Activated naive CD4-positive, alpha-beta T cell treated with anti-CD3 and anti-CD28 coated beads, Interleukin-2, amount 50 U/mL, for 16 hours (primary cell): ENCODE measurements around the gene COG7.
"Not testable (repeated sequence)": the region's sequence is repeated elsewhere in the genome, so short reads cannot be mapped to it uniquely, and the experiment has no call there.

Experiments
- DNase-seq: peaks from one replicate; pipeline ENCODE4 v3.0.0-alpha.2; 2020

The COG7 gene

DNA sequence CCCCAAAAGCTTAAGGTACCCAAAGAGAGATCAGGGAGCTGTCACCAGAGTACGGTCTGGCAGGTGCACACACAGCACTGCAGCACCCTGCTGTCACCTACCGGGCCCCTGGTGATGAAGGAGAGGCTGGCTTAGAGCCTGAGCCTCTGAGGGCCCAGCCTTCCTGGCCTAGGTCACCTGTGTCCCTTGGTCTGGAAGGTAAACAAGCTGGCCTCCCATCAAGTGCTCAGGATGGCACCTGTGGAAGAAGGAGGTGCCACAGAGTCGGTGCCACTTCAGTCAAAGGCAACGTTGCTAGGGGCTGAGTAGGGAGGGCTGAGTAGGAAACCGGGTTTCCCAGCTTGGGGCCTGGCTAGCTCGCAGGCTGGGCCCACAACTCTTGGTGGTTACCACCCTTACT is 70.7 kb downstream of the COG7 start:
- DNase-seq: no peak

DNA sequence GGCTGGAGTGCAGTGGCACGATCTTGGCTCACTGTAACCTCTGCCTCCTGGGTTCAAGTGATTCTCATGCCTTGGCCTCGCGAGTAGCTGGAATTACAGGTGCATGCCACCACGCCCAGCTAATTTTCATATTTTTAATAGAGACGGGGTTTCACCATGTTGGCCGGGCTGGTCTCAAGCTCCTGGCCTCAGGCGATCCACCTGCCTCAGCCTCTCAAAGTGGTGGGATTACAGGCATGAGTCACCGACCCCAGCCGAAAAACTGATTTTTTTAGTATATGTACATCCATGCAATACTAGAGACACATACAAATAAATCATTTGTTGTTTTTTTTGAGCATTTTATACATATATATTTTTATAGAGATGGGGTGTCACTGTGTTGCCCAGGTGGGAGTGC is 71.3 kb downstream of the COG7 start:
- not testable (repeated sequence) for DNase-seq

DNA sequence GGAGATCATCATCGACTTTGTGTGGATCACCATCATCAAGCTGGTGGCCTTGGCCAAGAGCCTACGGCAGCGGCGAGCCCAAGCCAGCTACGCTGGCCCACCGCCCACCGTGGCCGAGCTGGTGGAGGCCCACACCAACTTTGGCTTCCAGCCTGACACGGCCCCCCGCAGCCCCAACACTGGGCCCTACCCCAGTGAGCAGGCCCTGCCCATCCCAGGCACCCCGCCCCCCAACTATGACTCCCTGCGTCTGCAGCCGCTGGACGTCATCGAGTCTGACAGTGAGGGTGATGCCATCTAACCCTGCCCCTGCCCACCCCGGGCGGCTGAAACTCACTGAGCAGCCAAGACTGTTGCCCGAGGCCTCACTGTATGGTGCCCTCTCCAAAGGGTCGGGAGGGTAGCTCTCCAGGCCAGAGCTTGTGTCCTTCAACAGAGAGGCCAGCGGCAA is 72.5 kb downstream of the COG7 start:
- DNase-seq: no peak

- DNase-seq: no peak
These were observed 73.3 kb downstream of the COG7 start for GRCh38 chr16:23379707-23380106.

GRCh38 chr16:23378921-23379320 is 74.1 kb downstream of the COG7 start:
- no peak for DNase-seq

DNA sequence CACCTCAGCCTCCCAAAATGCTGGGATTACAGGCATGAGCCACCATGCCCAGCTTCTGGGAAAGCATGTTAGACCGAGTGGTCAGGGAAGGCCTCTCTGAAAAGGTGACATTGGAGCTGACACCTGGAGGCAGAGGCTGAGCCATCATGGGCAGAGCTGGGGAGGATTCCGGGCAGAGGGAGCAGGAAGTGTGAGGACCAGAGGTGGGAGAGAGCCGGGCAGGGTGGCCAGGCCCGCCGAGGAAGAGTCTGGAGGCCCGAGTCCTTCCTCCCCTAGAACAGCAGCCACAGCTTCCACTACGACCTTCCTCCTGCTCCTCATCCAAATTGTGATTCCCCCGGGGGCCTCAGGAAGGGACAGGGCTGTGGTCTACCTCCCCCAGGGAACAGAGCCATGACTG is 74.7 kb downstream of the COG7 start:
- DNase-seq: no peak

GRCh38 chr16:23377071-23377931 is 75.7 kb downstream of the COG7 start:
- no peak for DNase-seq

DNA sequence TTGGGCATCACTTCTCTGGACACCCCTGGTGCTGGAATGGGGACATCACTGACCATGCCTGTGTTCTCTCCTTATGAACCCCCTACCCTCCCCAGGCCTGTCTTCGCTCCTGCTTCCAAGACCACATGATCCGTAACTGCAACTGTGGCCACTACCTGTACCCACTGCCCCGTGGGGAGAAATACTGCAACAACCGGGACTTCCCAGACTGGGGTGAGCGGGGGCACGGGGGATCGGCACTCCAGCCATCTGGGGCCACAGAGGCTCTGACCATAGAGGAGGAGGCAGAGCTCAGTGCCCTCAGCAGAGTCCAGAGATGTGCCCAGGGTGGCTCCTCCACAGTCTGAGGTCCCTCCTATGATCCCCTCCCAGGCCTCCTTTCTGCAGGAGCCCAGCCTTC is 77.3 kb downstream of the COG7 start:
- no peak for DNase-seq

DNA sequence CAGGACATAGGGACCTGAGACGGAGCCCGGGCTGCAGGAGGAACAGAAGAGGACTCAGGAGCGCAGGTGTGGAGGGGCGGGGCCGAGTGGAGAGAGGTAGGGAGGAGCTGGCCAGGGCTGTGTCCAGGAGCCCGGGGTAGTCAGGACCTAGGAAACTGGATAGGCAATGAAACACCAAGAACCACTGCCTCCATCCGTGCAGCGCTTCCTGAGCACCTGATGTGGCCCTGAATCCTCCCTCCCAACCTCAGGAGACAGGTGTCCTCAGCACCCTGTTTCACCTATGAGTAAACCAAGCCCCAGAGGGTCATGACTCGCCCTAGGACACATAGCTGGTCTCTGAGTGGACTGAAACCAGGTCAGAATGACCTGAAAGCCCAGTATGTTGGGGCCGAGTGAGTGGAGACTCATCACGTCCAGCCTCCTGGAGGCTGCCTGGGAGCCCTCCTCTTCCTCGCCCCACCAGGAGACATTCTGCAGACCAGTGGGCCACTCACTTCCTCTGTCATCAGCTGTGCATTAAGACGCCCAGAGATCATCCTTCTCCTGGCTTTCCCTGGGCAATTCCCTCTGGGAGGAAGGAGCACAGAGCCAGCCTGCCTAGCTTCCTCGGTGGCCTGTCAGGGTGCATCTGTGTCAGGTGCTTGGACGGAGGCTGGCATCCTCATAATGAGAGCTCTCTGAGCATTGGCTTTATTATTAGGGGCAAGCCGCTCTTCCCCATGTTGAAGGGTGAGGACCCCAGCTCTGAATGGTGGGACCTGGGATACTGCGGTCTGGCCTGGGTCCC is 78.1 kb downstream of the COG7 start:
- no peak for DNase-seq

DNA sequence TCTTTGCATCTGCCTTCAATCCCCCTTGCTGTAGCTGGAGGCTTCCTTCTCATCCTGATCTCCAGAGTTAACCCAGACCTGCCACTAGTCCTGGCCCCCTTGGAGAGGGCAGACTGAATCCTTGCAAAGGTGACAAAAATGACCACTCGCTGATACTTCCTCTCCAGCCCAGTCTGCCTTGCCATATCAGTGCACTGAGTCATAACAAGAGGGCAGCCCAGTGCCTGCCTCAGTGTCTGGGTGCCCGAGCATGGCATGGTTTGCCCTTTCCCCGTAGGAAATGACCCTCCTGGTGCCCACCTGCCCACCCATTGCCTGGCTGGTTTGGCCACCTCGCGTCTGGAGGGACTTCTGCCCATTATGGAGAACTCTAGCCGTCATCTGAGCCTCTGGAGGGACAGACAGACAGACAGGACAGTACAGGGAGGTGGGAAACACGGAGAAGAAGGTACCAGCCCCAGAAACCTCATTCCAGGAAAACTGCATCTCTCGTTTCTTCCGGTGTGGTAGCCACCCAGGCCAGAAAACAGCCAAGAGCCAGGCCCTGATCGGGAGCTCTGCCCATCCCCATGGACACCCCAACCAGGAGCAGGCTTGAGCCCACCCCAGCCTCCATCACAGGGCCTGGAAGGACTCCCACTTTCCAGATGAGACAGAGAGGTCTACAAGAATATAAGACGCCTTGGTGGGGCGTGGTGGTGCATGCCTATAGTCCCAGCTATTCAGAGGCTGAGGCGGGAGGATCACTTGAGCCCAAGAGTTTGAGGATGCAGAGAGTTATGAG is 79.4 kb downstream of the COG7 start:
- DNase-seq: no peak

DNA sequence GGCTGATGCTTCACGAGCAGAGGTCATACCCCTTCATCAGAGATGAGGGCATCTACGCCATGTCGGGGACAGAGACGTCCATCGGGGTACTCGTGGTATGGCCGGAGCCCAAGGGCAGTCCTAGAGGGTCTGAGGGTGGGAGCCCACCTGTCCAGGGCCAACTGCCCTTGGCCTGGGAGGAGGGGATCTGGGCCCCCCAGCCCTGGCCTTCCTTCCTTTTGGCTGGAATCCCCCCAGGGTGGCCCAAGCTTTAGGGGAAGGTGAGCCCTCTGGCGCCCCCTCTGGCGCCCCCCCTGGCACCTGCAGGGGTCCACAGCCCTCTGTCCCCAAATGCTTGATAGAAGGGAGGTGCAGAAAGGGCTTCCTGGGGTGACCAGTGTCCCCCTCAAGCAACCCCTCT is 81.6 kb downstream of the COG7 start:
- DNase-seq: no peak

DNA sequence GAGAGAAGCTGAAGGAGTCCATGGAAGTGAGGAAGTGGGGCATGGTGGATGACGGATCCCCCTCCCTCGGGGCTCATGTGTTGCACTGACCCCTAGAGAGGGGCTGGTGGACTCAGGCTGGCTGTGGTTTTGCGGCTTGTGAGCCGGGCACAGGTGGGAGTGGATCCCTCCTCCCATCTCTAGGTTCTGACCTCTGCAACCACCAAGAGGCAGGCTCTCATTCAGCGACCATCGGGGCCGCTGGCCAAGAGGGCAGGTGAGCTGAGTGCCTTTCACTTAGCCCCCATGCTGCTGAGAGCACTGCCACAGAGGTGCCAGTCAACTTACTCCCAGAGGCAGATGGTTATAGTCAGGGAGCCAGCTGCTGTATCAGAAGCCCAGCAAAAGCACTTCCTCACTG is 83.6 kb downstream of the COG7 start:
- no peak for DNase-seq

- no peak for DNase-seq
These were observed 84.5 kb downstream of the COG7 start for GRCh38 chr16:23368469-23368868.

DNA sequence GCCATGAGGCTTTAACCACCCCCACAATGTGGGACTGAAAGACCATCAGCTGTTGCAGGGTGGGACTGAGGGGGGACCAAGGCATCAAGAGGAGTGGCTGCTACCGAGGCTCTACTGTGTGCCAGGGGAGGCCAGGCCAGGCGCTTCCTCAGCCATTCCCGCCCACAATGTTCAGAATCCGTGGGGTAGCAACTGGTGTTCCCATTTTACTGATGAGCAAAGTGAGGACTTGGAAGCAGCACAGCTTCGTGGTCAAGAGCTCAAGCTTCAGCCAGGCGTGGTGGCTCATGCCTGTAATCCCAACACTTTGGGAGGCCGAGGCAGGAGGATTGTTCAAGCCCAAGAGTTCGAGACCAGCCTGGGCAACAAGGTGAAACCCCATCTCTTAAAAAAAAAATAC is 85.0 kb downstream of the COG7 start:
- DNase-seq: no peak

GRCh38 chr16:23367564-23367963 is 85.4 kb downstream of the COG7 start:
- DNase-seq: no peak

- not testable (repeated sequence) for DNase-seq
These were observed 86.6 kb downstream of the COG7 start for GRCh38 chr16:23366341-23366740.

- DNase-seq: no peak
These were observed 87.3 kb downstream of the COG7 start for GRCh38 chr16:23365602-23366240.

GRCh38 chr16:23362460-23363317 is 90.3 kb downstream of the COG7 start:
- no peak for DNase-seq

DNA sequence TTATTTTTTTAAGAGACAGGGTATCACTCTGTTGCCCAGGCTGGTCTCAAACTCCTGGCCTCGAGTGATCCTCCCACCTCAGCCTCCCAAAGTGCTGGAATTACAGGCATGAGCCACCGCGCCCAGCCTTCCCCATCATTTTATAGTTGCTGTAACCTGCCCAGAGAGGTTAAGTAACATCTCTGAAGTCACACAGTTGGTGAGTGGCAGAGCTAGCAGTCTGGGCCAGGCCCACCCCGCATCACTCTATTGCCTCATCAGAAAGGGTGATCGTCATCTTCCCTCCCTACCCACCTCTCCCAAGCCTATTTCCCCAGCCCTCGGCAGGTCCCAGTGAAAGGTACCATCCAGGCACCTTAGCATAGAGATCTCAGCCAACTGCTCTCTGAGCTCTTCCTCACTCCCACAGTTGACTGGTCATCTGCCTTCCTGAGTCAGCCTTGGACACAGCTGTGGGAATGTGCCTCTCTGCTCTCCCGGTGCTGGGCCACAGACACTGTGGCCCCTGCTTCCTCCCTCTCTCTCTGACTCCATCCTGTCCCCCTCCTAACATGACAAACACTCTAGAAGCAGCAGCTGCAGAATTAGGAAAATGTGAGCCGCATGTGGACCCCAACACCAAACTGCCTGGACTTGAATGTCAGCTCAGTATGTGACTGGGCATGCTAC is 93.8 kb downstream of the COG7 start:
- DNase-seq: no peak

DNA sequence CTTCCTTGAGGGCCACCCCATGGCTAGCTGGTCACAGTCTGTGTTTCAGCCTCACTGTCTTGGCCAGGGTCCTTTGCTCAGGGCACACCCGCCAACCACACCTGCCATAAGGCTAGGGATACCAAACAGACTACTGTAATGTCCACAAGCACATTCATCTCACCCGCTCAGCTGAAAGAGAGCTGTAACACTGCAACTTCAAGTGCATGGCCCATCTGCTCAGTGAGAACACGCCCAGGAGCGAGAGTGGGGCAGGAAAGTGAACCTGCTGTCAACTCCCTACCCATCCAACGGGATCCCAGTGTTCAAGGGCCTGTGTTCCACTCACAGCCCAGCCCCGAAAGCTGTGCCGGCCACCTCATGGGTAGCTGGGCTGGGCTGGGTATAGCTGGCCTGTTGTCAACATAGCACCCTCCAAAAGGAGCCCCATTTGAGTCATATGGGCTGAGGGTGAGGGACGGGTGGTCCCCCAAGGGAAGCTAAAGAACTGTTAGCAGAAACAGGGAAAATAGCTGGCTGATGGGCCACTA is 95.2 kb downstream of the COG7 start:
- DNase-seq: no peak

DNA sequence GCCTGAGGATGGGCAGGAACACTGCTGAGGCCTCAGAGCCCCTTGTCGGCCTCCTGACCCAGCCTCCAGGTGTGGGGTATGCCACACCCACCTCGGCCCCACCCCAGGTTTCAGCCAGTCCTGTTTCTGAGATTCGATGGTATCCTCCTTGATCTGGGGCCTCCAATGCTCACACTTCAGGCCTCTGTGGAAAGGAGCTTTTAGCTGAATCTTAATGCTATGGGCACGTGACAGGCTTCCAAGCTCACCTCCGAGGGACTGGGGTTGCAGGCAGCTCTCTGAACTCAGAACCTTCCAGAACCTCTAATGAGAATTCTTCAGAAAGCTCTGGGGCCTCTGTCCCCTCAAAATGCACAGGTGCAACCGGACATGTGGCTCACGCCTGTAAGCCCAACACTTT is 96.0 kb downstream of the COG7 start:
- DNase-seq: no peak
